HFFc6 (cell line): ENCODE data around the gene AXIN1. TPM values are rescaled to one million over a fixed set of nuclear protein-coding genes. Genes with fewer than 3 reads are reported as not detected.
A peak's percentile ranks its signal among the peaks of the same experiment; 100 is the strongest.

ENCODE experiments used
- DNase-seq: peaks from one replicate; pipeline ENCODE4 v3.0.0-alpha.2; 2018
- H3K27ac Mint-ChIP-seq: 2 replicates; pipeline ENCODE4 v1.8.0; 2020; ENCODE audit warnings: mild to moderate bottlenecking, mixed read lengths
- H3K27me3 Mint-ChIP-seq: 2 replicates; pipeline ENCODE4 v1.8.0; 2021; ENCODE audit warnings: mild to moderate bottlenecking, moderate library complexity, mixed read lengths; ENCODE audit not compliant: insufficient read depth
- H3K36me3 Mint-ChIP-seq: 2 replicates; pipeline ENCODE4 v1.8.0; 2021; ENCODE audit warnings: low read depth, mixed read lengths
- H3K4me1 Mint-ChIP-seq: 2 replicates; pipeline ENCODE4 v1.8.0; 2020; ENCODE audit warnings: low read depth, mixed read lengths
- H3K4me3 Mint-ChIP-seq: 2 replicates; pipeline ENCODE4 v1.8.0; 2020; ENCODE audit warnings: mild to moderate bottlenecking, moderate library complexity, mixed read lengths
- H3K9me3 Mint-ChIP-seq: 2 replicates; pipeline ENCODE4 v1.8.0; 2020; ENCODE audit warnings: mild to moderate bottlenecking, mixed read lengths
- total RNA-seq, 6 experiments: library from RNA; stranded (reverse); fragmentation: NEBNext Ultra II Directional; extraction: Animal tissue kit (Norgen Biotek cat#: 25700); gene quantifications; 2 replicates in 1 of 6; 3 replicates in 5 of 6; pipeline ENCODE4 v1.2.3, GENCODE V29; 2021
- TF ChIP-seq, protein P1 (sequence below): fragments of 200-600 bp; sonication (generic); IDR thresholded peaks from 2 replicates; pipeline ENCODE4 v1.5.0; 2021; ENCODE audit warnings: antibody characterized with exemption, mild to moderate bottlenecking

Gene AXIN1
- total RNA-seq, 6 experiments from 2014 or later: 13.6 to 16.7 (median 14.7) TPM

DNA sequence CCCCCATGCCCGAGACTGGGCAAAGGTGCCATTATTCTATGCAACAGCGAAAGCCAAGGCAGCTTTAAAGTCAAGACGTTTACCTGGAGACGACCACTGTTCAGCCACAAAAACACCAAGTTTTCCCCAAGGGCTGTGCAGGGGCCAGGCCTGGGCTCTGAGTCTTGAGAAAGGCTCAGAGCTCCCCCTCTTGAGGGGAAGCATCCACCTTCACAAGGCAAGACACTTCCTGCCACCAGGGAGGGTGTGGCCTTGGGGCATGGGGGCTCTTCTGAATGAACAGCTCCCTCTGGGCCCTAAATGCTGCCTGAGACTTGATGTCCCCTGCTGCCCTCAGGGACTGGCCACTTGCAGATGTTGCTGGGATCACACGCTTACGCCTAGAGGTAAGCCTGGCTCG, 43.0 kb downstream of the AXIN1 start:
- Mint-ChIP-seq H3K27me3 (no peaks in the 10 kb centered on the region; the same call in 1 of the 2 replicates), H3K4me1 (no peaks in the 10 kb centered on the region), H3K27ac (no peak overlapping the region), H3K9me3 (no peaks in the 10 kb centered on the region), H3K4me3 (no peak overlapping the region), H3K36me3 (no peaks in the 10 kb centered on the region)
- DNase-seq: no peak
- TF ChIP-seq, protein P1, sequence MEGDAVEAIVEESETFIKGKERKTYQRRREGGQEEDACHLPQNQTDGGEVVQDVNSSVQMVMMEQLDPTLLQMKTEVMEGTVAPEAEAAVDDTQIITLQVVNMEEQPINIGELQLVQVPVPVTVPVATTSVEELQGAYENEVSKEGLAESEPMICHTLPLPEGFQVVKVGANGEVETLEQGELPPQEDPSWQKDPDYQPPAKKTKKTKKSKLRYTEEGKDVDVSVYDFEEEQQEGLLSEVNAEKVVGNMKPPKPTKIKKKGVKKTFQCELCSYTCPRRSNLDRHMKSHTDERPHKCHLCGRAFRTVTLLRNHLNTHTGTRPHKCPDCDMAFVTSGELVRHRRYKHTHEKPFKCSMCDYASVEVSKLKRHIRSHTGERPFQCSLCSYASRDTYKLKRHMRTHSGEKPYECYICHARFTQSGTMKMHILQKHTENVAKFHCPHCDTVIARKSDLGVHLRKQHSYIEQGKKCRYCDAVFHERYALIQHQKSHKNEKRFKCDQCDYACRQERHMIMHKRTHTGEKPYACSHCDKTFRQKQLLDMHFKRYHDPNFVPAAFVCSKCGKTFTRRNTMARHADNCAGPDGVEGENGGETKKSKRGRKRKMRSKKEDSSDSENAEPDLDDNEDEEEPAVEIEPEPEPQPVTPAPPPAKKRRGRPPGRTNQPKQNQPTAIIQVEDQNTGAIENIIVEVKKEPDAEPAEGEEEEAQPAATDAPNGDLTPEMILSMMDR: no peak

DNA sequence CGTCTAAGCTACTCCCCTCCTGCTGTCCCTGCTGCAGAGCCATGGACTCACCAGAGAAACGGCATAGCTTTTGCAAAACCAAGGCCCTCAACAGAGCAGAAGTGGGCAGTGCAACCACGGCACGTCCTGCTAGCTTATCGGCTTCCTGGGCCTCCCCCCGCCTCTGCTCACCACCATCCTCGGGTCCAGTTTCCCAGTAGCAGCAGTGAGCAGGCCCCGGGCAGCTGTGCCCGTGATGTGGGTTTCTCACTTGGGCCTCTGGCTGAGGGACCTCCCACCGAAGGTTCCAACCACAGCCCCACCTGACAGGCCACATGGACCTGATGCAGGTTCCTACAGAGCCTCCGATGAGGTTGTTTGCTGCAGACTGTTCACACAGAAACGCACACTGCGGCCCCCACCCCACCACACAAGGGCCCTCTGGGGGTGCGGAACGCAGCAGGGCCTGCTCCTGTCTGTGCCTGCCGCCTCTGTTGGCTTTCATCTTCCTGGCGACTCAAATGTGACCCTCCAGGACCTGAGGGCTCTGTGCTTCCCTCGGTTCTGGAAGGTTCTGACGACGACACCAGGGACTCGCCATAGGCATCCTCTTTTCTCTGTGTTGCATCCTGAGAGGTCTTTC, 44.7 kb downstream of the AXIN1 start:
- Mint-ChIP-seq H3K4me1 (no peaks in the 10 kb centered on the region), H3K27ac (no peak overlapping the region), H3K9me3 (no peaks in the 10 kb centered on the region), H3K27me3 (no peaks in the 10 kb centered on the region; the same call in 1 of the 2 replicates), H3K4me3 (no peak overlapping the region), H3K36me3 (no peaks in the 10 kb centered on the region)
- no peak for DNase-seq
- TF ChIP-seq, protein P1: no peak

DNA sequence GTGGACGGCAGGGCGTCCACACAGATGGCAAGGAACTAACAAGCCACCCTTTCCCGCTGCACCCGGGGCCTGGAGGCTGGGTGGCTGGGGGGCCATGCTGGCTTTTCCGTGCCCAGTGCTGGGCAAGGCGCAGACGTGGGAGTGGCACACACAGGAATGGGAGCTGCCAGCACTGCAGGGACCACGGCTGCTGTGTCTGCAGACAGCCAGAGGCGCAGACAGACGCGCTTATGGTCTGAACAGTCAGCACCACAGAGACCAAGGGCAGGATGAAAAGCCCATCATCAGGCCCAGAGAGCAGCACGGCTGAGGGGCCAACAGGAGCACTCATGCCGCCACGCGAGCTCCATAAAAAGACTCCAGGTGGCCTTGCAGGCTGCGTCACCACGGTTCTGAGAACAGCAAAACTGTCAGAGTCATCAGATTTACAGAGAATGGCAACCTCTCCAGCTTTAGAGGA, 45.6 kb downstream of the AXIN1 start:
- H3K27me3 Mint-ChIP-seq: no peaks in the 10 kb centered on the region; the same call in 1 of the 2 replicates
- H3K9me3 Mint-ChIP-seq: no peaks in the 10 kb centered on the region
- no peak for DNase-seq
- H3K36me3 Mint-ChIP-seq: no peaks in the 10 kb centered on the region
- H3K4me3 Mint-ChIP-seq: no peak overlapping the region
- TF ChIP-seq, protein P1: no peak
- H3K4me1 Mint-ChIP-seq: no peaks in the 10 kb centered on the region
- no peak overlapping the region for H3K27ac Mint-ChIP-seq

DNA sequence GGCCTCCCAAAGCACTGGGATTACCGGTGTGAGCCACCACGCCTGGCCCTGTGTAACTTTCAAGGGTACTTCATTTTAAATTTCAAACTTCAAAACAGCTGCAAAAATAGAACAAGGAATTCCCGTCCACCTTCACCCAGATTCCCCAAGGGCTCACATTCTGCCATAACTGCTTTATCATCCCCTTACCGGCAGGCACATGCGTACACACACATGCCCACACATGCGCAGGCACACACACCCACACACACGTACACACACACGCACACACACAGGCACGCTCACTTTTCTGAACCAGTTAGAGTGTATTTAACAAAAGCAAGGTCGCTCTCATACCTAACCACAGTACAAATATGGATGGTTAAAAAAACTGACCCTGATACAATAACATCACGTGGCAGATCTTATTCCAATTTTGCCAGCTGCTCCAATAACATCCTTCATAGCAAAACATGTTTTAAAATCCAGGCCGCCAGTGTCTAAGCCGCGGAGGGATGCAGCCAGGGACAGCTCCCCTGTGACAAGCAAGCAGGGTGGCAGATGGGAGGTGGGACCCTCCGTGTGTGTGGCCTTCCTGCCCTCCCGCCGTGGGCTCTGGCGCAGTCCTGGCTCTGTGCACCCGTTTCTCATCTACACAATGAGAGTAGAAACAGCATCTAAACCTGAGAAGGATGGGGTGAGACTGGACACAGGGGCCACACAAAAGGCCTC, 46.5 kb downstream of the AXIN1 start:
- no peaks in the 10 kb centered on the region for H3K9me3 Mint-ChIP-seq
- H3K36me3 Mint-ChIP-seq: no peaks in the 10 kb centered on the region
- DNase-seq: no peak
- TF ChIP-seq, protein P1: no peak
- H3K27ac Mint-ChIP-seq: no peak overlapping the region
- H3K4me3 Mint-ChIP-seq: no peak overlapping the region
- no peaks in the 10 kb centered on the region; the same call in 1 of the 2 replicates for H3K27me3 Mint-ChIP-seq
- no peaks in the 10 kb centered on the region for H3K4me1 Mint-ChIP-seq

DNA sequence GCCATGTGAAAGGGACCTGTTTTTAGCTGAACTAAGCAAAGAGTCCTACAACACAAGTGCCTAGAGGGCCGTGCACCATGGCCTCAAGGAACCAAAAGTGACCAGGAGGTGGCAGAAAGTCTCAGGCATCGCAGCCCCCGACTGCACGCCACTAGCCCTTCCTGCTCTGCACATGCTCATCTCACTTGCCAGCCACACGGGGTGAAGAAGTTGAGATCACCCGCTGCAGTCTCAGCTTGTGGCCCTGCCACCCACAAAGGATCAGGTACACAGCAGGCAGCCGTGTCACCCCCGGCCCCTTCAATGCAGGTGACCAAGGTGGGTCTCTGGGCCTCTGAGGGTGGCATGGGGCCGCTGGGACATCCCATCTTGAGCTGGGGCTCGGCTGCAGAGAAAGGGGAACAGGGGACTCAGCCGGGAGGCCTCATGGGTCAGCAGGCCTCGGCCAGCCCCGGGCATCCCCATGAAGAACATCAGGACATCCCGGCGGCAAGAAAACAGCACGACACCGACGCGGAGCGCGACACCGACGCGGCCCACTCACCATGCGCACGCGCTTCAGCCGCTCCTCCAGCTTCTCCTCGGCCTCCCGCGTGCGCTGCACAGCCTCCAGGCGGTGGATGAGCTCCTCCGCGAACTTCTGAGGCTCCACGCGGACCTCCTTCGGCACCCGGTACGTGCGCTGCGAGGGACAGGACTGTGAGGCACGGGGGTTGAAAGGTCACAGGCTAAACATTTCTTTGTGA, 48.6 kb downstream of the AXIN1 start:
- TF ChIP-seq, protein P1: peak; percentile 23; the same call in 1 of the 2 replicates
- no peaks in the 10 kb centered on the region for H3K36me3 Mint-ChIP-seq
- no peaks in the 10 kb centered on the region; the same call in none of the 2 replicates for H3K27me3 Mint-ChIP-seq
- no peak overlapping the region for H3K27ac Mint-ChIP-seq
- no peak overlapping the region for H3K4me3 Mint-ChIP-seq
- DNase-seq: no peak
- H3K9me3 Mint-ChIP-seq: no peaks in the 10 kb centered on the region
- H3K4me1 Mint-ChIP-seq: no peaks in the 10 kb centered on the region
